Measurements from ENCODE around the gene CCL17.

Gene CCL17

DNA sequence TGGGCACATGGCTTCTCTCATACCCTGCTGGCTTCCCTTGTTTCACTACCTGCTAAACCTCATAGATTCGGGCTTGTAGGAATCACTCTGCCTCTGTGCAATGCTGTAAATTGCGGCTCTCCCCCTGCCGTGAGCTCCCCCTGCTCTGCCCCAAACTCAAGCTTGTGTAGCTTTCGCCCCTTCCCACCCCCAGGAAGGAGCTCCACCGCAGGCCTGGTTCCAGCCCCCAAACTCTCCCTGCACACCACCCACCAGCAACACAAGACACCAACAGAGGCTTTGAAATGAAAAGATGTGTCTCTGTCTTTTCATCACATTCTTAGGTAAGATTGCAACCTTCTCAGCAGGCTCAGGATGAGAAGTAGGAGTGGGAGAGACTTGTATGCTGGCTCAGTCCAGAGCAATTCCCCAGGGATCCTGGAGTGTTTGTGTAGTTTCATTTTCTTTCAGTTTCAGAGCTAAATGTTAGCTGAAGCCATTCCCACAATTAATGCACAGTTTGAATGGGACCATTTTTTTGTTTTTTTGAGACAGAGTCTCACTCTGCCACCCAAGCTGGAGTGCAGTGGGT is 18.1 kb upstream of the CCL17 start:
- Histone ChIP-seq H3K4me1 (ENCODE audit: control insufficient read depth, low read depth, low read length) (no peaks in the 10 kb centered on the region), H3K79me1 (ENCODE audit: low read length) (no peaks in the 10 kb centered on the region), H2BK120ac (ENCODE audit: low read depth, low read length) (no peak overlapping the region), H3K4me3 (ENCODE audit: low read length) (no peak overlapping the region), H3K27me3 (ENCODE audit: insufficient read depth, low read length, poor library complexity) (no peaks in the 10 kb centered on the region), H3K27ac (ENCODE audit: low read depth, low read length) (no peak overlapping the region), H3K9ac (ENCODE audit: low read length) (no peak overlapping the region), H3K18ac (ENCODE audit: low read length) (no peak overlapping the region), H4K5ac (ENCODE audit: low read length) (no peak overlapping the region), H3K23ac (ENCODE audit: low read length) (no peak overlapping the region), H3K79me2 (ENCODE audit: control insufficient read depth, insufficient read depth, low read length) (no peaks in the 10 kb centered on the region), H3K36me3 (ENCODE audit: control insufficient read depth, insufficient read depth, low read length) (no peaks in the 10 kb centered on the region), H3K4me2 (ENCODE audit: low read length) (no peak overlapping the region), H4K8ac (ENCODE audit: low read depth, low read length) (no peak overlapping the region), H3K4ac (ENCODE audit: low read depth, low read length) (no peak overlapping the region), H2AK5ac (ENCODE audit: low read length) (no peak overlapping the region), H2BK5ac (ENCODE audit: low read length) (no peak overlapping the region), H3K56ac (ENCODE audit: low read length) (no peak overlapping the region), H2BK15ac (replicated peaks; ENCODE audit: low read depth) (no peak overlapping the region)
- DNase-seq = no peak
- no CpG with 5 or more reads among the region's 5 CpGs for WGBS (ENCODE audit: extremely low coverage, insufficient coverage, low lambda C conversion rate)

DNA sequence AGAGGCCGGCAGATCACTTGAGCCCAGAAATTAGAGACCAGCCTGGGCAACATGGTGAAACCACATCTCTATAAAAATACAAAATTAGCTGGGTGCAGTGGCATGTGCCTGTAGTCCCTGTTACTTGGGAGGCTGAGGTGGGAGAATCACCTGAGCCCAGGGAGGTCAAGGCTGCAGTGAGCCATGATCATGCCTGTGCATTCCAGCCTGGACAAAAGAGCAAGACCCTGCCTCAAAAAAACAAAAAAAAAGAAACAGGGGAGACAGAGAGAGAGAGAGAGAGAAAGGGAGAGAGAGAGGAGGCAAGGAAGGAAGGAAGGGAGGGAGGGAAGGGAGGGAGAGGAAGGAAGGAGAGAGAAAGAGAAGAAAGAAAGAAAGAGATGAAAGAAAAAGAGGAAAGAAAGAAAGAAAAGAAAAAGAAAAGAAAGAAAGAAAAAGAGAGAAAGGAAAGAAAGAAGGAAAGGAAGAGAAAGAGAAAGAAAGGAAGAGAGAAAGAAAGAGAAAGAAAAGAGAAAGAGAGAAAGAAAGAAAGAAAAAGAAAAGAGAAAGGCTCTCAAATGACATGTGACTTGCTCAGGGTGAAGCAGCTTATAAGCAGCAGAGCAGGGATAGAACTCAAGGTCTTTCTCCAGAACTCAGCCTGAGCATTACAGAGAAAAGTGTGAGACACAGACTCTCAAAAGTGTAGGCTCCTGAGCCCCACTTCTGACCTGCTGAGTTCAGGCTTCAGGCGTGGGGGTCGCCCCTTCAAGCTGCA is 16.8 kb upstream of the CCL17 start:
- Histone ChIP-seq H3K27ac (ENCODE audit: low read depth, low read length) (no peak overlapping the region), H3K56ac (ENCODE audit: low read length) (no peak overlapping the region), H3K79me1 (ENCODE audit: low read length) (no peaks in the 10 kb centered on the region), H3K27me3 (ENCODE audit: insufficient read depth, low read length, poor library complexity) (no peaks in the 10 kb centered on the region), H3K4me3 (ENCODE audit: low read length) (no peak overlapping the region), H2BK15ac (replicated peaks; ENCODE audit: low read depth) (no peak overlapping the region), H2BK5ac (ENCODE audit: low read length) (no peak overlapping the region), H2BK120ac (ENCODE audit: low read depth, low read length) (no peak overlapping the region), H3K4me1 (ENCODE audit: control insufficient read depth, low read depth, low read length) (no peaks in the 10 kb centered on the region), H3K4me2 (ENCODE audit: low read length) (no peak overlapping the region), H3K4ac (ENCODE audit: low read depth, low read length) (no peak overlapping the region), H3K9ac (ENCODE audit: low read length) (no peak overlapping the region), H3K23ac (ENCODE audit: low read length) (no peak overlapping the region), H3K18ac (ENCODE audit: low read length) (no peak overlapping the region), H4K8ac (ENCODE audit: low read depth, low read length) (no peak overlapping the region), H3K79me2 (ENCODE audit: control insufficient read depth, insufficient read depth, low read length) (no peaks in the 10 kb centered on the region), H4K5ac (ENCODE audit: low read length) (no peak overlapping the region), H2AK5ac (ENCODE audit: low read length) (no peak overlapping the region), H3K36me3 (ENCODE audit: control insufficient read depth, insufficient read depth, low read length) (no peaks in the 10 kb centered on the region)
- no CpG with 5 or more reads among the region's 3 CpGs for WGBS (ENCODE audit: extremely low coverage, insufficient coverage, low lambda C conversion rate)
- no peak for DNase-seq

DNA sequence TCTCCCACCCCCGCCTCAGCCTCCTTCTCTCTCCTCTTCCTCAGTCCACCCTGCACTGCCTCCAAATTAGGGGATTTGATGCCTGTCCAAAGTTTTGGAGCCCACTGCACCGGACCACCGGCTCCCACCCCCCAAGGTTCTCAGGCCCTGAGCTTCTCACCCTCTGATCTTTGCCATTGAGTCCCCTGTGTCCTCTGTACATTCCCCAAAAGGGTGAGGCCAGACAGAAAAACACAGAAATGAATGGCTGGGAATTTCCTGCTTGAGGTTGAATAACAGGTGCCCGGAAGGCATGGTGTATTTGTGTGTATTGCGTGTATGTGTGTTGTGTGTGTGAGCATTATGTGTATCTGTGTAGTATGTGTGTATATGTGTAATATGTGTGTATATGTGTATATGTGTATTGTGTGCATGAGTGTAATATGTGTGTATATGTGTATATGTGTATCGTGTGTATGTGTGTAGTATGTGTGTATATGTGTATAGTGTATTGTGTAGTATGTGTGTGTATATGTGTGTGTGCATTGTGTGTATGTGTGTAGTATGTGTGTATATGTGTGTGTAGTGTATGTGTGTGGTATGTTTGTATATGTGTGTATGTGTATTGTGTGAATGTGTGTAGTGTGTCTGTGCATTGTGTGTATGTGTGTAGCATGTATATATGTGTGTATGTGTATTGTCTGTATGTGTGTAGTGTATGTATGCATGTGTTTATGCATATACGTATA is 16.0 kb upstream of the CCL17 start:
- H4K5ac ChIP-seq (ENCODE audit: low read length) = no peak overlapping the region
- H3K79me2 ChIP-seq (ENCODE audit: control insufficient read depth, insufficient read depth, low read length) = no peaks in the 10 kb centered on the region
- no peak overlapping the region for H3K23ac ChIP-seq (ENCODE audit: low read length)
- no peak overlapping the region for H3K4ac ChIP-seq (ENCODE audit: low read depth, low read length)
- WGBS (ENCODE audit: extremely low coverage, insufficient coverage, low lambda C conversion rate) = 100% methylated on average over 1 of the region's 7 CpGs
- H2AK5ac ChIP-seq (ENCODE audit: low read length) = no peak overlapping the region
- no peak overlapping the region for H3K9ac ChIP-seq (ENCODE audit: low read length)
- H3K18ac ChIP-seq (ENCODE audit: low read length) = no peak overlapping the region
- no peak overlapping the region for H3K27ac ChIP-seq (ENCODE audit: low read depth, low read length)
- no peak for DNase-seq
- H4K8ac ChIP-seq (ENCODE audit: low read depth, low read length) = no peak overlapping the region
- no peaks in the 10 kb centered on the region for H3K79me1 ChIP-seq (ENCODE audit: low read length)
- H2BK5ac ChIP-seq (ENCODE audit: low read length) = no peak overlapping the region
- no peak overlapping the region for H3K4me2 ChIP-seq (ENCODE audit: low read length)
- H3K36me3 ChIP-seq (ENCODE audit: control insufficient read depth, insufficient read depth, low read length) = no peaks in the 10 kb centered on the region
- H3K27me3 ChIP-seq (ENCODE audit: insufficient read depth, low read length, poor library complexity) = no peaks in the 10 kb centered on the region
- no peak overlapping the region for H2BK120ac ChIP-seq (ENCODE audit: low read depth, low read length)
- no peaks in the 10 kb centered on the region for H3K4me1 ChIP-seq (ENCODE audit: control insufficient read depth, low read depth, low read length)
- H3K56ac ChIP-seq (ENCODE audit: low read length) = no peak overlapping the region
- H2BK15ac ChIP-seq (replicated peaks; ENCODE audit: low read depth) = no peak overlapping the region
- no peak overlapping the region for H3K4me3 ChIP-seq (ENCODE audit: low read length)

DNA sequence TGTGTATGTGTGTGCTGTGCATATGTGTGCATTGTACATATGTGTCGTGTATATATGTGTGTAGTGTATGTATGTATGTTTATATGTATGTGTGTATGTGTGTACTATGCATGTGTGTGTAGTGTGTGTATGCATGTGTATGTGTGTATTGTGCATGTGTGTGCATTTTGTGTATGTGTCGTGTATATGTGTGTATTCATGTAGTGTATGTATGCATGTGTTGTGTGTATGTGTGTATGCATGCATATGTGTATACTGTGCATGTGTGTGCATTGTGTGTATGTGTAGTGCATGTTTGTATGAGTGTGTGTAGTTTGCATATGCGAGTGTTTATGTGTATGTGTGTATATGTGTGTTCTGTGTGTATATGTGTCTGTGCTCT is 15.5 kb upstream of the CCL17 start:
- no peak for DNase-seq
- H3K23ac ChIP-seq (ENCODE audit: low read length) = no peak overlapping the region
- no CpG with 5 or more reads among the region's 3 CpGs for WGBS (ENCODE audit: extremely low coverage, insufficient coverage, low lambda C conversion rate)

DNA sequence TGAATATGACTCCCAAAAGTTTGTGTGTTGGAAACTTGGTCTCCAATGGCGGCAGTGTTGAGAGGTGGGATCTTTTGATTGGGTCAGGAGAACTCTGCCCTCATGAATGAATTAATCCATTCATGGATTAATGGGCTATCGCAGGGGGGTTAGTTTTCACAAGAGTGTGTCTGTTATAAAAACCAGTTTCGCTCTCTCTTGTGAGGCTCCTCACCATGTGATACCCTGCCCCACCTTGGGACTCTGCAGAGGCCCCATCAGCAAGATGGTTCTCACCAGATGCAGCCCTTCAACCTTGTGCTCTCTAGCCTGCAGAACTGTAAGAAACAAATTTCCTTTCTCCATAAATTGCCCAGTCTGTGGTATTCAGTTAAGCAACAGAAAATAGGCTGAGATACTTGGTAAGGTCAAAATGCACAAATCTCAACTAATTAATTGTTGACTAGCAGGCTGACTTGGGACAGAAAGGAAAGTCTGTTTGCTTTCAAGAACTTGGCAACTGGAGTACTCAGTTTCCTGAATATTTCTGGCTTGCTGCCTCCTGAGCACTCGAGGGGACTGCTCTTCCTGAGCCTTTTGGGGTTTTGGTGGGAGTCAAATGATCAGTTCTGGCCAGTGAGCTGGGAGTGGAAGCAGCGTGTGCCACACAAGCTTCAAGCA is 13.8 kb upstream of the CCL17 start:
- H3K23ac ChIP-seq (ENCODE audit: low read length) = no peak overlapping the region
- no peak overlapping the region for H4K8ac ChIP-seq (ENCODE audit: low read depth, low read length)
- H2BK120ac ChIP-seq (ENCODE audit: low read depth, low read length) = no peak overlapping the region
- H2BK15ac ChIP-seq (replicated peaks; ENCODE audit: low read depth) = no peak overlapping the region
- no peaks in the 10 kb centered on the region for H3K27me3 ChIP-seq (ENCODE audit: insufficient read depth, low read length, poor library complexity)
- H3K36me3 ChIP-seq (ENCODE audit: control insufficient read depth, insufficient read depth, low read length) = no peaks in the 10 kb centered on the region
- no peak overlapping the region for H2BK5ac ChIP-seq (ENCODE audit: low read length)
- no peaks in the 10 kb centered on the region for H3K79me2 ChIP-seq (ENCODE audit: control insufficient read depth, insufficient read depth, low read length)
- H3K79me1 ChIP-seq (ENCODE audit: low read length) = no peaks in the 10 kb centered on the region
- H2AK5ac ChIP-seq (ENCODE audit: low read length) = no peak overlapping the region
- no peak for DNase-seq
- no peak overlapping the region for H3K4ac ChIP-seq (ENCODE audit: low read depth, low read length)
- H3K4me3 ChIP-seq (ENCODE audit: low read length) = no peak overlapping the region
- no peak overlapping the region for H3K18ac ChIP-seq (ENCODE audit: low read length)
- no peaks in the 10 kb centered on the region for H3K4me1 ChIP-seq (ENCODE audit: control insufficient read depth, low read depth, low read length)
- H3K9ac ChIP-seq (ENCODE audit: low read length) = no peak overlapping the region
- H3K56ac ChIP-seq (ENCODE audit: low read length) = no peak overlapping the region
- no CpG with 5 or more reads among the region's 5 CpGs for WGBS (ENCODE audit: extremely low coverage, insufficient coverage, low lambda C conversion rate)
- no peak overlapping the region for H3K4me2 ChIP-seq (ENCODE audit: low read length)
- no peak overlapping the region for H4K5ac ChIP-seq (ENCODE audit: low read length)
- H3K27ac ChIP-seq (ENCODE audit: low read depth, low read length) = no peak overlapping the region

More for the DNA sequence above, 15.5 kb upstream of the CCL17 start:
- H3K36me3 ChIP-seq (ENCODE audit: control insufficient read depth, insufficient read depth, low read length) = no peaks in the 10 kb centered on the region
- no peak overlapping the region for H2BK5ac ChIP-seq (ENCODE audit: low read length)
- no peak overlapping the region for H3K18ac ChIP-seq (ENCODE audit: low read length)
- no peak overlapping the region for H2BK120ac ChIP-seq (ENCODE audit: low read depth, low read length)
- no peak overlapping the region for H3K4ac ChIP-seq (ENCODE audit: low read depth, low read length)
- no peak overlapping the region for H4K5ac ChIP-seq (ENCODE audit: low read length)
- H2BK15ac ChIP-seq (replicated peaks; ENCODE audit: low read depth) = no peak overlapping the region
- H3K79me1 ChIP-seq (ENCODE audit: low read length) = no peaks in the 10 kb centered on the region
- H3K79me2 ChIP-seq (ENCODE audit: control insufficient read depth, insufficient read depth, low read length) = no peaks in the 10 kb centered on the region
- H3K4me1 ChIP-seq (ENCODE audit: control insufficient read depth, low read depth, low read length) = no peaks in the 10 kb centered on the region
- H3K4me3 ChIP-seq (ENCODE audit: low read length) = no peak overlapping the region
- H3K27ac ChIP-seq (ENCODE audit: low read depth, low read length) = no peak overlapping the region
- no peak overlapping the region for H2AK5ac ChIP-seq (ENCODE audit: low read length)
- H4K8ac ChIP-seq (ENCODE audit: low read depth, low read length) = no peak overlapping the region
- no peak overlapping the region for H3K9ac ChIP-seq (ENCODE audit: low read length)
- H3K27me3 ChIP-seq (ENCODE audit: insufficient read depth, low read length, poor library complexity) = no peaks in the 10 kb centered on the region
- no peak overlapping the region for H3K56ac ChIP-seq (ENCODE audit: low read length)
- H3K4me2 ChIP-seq (ENCODE audit: low read length) = no peak overlapping the region
